ELF-1 (cell line): Measurements from ENCODE around the gene ADARB1.
A peak's percentile ranks its signal among the peaks of the same experiment; 100 is the strongest.

Experiments
- DNase-seq: peaks from one replicate; pipeline ENCODE4 v3.0.0-alpha.2; 2016; ENCODE audit warnings: low read depth, low spot score

Gene ADARB1

DNA sequence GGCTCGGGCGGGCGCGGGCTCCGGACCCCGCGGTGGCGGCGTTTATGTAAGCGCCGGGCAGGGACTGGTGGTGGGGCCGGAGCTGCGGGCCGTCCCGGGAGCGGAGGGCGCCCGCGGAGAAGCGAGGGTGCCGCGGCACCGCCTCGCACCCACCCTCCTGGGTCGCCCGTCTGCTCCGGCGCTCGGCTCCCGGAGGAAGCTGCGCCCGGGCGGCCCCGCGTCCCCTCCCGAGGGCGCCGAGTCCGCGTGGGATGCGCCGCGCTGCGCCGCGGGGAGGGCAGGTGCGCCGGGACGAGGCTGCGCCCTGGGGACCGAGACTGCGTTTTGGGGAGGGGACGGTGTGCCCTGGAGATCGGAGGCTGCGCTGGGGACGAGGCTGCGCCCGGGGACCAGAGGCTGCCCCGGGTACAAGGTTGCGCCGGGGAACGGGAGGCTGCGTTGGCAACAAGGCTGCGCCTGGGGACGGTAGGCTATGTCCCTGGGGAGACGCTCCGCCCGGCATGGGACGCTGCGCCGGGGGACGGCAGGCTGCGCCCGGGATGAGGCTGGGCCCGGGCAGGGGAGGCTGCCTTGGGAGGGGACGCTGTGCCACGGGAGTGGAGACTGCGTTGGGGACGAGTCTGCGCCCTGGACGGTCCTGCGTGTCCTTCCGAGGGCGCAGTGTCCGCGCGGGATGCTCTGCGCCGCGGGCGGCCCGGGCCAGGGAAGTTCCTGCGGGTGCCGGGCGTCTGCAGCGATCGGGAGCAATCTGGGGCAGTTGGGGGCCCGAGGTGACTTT, 627 bp downstream of the ADARB1 start:
- peak; percentile 59 for DNase-seq

DNA sequence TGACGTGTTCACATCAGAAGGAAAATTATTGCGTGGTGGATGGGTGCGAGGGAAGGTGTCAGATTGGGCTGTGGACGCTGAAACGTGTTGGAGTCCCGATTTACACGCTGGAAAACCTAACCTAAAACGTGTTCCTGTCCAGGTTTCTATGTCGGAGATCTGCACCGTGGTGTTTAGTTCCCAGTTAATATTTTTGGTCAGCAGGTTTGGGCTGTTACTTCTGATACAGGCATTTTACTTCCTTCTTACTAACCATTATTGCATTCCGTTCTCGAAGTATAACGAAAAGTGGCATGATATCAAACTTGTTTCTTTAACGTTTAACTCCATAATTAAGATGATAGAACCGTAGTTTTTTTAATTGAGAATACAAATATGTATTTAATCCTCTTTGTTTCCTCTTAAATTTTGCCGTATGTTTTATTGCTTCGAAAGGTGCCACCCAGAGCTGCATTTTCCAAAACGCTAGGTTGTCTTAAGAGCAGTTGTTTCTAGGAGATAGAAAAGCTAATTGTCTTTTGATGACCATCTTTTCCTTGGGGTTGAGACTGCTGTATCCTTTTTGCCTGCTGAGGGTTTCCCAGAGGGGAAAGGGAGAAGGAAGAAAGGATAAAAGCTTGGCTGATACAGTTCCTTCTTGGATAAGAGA, 1.3 kb downstream of the ADARB1 start:
- no peak for DNase-seq

DNA sequence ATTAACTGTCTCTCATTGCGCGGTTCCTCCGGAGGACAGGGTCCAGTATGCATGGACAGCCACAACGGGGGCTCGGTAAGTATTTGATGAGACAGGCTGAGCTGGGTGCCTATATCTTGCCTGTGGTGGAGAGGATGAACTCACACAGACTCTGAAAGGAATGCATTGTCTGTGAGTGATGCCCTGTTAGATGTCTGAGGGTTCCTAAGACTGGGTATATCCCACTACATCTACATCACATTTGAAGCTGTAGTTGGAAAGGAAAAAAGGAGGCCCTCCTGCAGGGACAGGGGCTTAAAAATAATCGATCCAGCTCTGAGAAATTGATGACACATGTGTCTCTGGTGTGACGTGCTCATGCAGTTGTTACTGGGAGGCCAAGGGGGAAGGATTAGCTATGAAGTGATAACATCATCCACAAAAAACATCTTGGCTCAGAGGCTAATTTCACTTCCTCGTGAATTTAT, 1.9 kb downstream of the ADARB1 start:
- DNase-seq: no peak

DNA sequence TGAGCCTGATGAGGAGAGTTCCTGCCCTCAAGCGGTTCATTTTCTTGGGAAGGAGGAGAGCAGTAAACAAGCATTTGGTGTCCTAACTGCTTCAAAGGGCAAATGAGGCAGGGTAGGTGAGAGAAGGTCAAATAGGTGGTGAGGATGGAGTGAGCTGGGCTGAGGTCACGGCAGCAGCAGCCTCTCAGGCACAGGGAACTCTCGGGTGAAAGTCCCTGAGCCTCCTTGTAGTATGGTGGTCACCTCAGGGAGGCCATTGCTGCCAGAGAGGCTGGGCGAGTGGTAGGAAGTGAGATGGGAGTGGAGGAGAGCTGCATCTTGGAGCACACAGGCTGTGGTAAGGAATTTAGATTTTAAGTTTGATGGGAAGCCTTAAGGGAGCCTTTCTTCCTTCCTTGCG, 4.0 kb downstream of the ADARB1 start:
- DNase-seq: no peak

DNA sequence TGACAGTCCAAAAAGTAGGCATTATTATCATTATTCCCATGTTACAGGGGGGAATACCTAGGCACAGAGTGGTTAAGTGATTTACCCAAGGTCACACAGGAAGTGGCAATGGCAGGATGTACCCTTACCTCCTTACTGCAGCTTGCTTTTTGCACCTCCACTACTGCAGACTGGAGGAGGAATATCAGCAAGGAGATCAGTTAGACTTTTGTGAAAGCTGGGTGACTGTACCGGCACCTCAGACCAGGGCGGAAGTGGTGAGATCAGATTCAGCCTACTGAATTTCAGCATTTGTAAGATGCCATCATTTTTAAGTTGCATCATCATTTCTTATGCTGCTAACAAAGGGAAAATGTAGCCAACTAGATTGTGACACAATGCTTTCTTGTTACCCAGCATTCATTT, 4.5 kb downstream of the ADARB1 start:
- no peak for DNase-seq

DNA sequence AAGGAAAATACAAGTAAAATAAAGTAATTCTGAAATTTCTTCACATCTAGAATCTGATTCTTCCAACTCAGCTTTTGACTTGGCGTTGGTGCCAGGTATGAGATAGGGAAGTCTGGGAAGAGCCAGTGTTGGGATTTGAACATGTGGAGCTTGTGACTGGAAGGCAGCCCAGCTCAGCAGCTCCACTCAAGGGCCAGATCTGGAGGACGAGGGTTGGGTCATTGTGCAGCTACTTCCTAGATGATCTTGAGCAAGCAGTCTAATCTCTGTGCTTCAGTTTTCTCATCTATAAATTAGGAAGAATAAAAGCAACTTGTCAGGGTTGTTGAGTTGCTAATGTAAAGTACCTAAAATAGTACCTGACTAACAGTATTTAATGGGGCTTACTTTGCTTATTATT, 5.0 kb downstream of the ADARB1 start:
- no peak for DNase-seq

DNA sequence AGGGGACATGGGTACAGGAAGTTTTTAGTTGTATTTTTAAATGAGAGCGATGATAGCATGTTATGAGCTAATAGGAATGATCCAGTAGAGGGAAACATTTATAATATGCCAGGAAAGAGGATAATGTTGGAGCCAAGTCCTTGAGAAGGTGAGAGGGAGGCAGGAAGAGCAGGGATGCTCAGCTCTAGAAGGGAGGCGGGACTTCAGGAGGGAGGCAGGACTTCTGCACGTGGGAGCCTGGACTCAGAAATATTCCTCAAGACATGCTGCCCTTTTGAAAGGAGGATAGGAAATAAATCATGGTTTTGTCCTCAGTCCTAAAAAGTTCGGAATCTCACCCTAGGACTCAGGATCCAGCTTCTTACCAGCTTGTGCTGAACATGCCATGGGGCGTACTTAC, 5.9 kb downstream of the ADARB1 start:
- no peak for DNase-seq

DNA sequence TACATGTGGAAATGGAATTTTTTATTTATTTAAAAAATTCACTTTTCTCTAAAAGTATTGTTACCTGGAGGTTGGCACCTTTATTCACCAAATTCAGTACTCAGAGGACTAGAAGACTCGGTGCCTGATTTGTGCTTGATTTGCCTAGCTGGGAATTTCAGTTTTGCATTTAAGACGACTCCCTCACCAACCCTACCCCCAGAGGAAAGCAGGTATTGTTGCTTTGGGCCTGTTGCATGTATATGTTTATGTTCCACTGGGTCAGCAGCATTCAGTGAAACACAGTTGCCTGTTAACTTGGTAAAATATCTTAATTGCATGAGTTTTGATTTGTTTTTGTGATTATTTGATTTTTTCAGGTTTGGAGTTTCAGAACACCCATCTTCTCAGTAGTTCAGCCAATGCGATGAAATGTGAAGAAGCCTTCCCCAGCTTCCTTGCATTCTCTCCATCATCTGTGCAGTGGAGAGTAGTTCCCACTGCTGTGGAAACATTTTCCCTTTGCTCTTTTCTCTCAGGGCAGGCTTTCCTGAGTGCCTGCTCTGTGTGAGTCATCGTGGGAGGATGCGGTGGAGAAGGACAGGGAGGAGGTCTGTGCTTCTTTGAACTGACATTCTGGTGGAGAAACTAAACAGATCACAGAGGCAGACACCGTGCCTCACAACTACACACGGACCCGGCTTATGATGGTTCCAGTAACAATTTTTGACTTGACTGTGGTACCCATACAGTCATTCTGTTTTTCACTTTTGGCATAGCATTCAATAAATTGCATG, 6.4 kb downstream of the ADARB1 start:
- no peak for DNase-seq

DNA sequence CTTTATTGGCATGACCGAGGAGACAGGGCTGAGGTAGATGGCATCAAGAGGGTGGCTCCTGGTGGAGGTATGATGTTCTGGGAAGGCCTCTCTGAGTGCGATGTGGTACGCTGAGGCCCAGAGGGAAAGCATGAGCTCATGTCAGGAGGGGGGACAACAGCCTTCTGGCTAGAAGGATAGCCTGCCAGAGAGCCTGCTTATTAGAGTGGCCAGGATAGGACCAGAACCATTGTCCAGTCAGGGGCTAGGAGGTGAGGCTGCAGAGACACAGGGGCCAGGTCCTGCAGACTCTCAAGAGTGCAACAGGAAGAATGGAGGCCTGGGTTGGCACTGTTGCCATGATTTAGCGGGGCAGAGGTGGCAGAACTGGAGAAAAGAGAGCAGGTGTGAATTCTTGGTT, 7.3 kb downstream of the ADARB1 start:
- DNase-seq: no peak

DNA sequence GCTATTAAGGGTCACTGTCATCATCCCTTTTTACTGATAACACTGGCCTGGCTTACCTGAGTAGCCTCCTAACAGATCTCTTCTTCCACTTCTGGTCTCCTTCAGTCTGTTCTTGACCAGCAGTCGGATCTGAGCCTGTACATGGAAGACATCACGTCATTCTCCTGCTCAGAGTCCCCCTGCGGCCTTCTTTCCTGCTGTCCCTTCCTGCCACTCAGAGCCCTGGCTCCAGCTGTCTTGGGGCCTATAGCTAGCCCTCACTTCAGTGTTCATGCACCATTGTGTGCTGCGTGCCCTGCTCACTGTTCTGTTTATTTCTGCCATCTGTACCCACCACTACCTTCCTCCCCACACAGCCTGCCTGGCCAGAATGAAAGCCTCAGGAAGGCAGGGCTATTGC, 8.4 kb downstream of the ADARB1 start:
- no peak for DNase-seq

DNA sequence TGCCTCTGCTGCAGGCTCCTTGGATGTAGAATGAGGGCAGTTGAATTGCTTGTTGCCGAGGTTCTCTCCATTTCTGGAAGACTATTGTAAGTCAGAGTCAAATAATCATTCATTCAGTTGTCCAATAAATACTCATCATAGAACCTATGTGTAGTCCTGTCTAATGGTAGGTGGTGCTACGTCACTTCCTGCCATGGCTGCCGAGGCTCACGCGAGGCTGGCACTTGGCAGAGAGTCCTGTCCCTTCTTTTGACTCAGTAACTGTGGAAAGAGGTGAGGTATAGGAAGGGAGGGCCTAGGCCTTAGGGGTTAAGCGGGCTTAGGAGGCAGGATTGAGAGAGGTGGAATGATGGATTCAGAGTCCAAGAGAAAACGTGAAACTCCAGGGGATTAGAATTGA, 9.7 kb downstream of the ADARB1 start:
- no peak for DNase-seq

DNA sequence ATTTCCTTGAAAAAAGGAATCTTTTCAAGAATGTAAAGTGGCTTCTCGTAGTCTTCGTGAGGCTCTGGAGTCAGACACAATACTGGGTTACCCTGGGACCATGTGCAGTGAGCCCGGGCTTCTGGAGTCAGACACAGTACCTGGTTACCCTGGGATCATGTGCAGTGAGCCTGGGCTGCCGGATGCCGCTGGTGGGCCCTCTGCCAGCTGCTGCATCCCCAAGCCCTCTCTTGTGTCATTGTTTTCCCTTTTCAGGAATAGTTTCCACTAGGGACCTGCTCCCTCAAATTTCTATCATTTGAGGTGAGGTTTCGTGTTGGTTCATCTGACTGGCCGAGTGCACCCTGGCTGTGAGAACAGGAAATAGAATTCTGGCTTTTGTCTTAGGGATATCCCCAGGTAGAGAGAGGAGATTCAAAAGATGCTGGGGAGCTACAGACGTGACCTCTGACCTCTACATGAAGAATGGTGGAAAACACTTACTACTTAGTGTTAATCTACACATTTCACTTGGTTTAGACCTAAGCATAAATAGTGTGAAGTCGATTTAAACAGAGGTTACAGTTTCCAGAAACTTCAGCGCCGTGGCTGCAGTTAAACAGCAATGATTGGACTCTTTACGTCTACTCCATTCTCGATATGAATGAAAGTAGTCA, 10.6 kb downstream of the ADARB1 start:
- DNase-seq: no peak

DNA sequence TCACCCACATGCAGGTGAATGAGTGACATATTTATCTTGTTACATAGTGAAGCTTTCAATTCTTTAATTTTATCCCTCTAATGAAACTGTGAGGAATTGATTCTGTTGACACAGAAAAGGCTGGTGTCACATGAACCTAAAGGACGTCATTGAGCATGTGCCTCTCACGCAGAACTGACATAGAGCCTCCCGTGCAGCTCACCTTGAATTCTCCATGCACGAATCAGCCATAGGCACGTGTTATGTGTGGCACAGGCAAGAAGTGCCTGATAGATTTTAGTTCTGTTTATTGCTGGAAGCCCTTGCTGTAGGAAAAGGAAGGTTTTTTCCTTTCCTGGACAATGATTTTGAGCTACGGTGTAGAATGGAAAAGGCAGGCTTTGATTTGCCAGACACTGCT, 11.3 kb downstream of the ADARB1 start:
- no peak for DNase-seq

DNA sequence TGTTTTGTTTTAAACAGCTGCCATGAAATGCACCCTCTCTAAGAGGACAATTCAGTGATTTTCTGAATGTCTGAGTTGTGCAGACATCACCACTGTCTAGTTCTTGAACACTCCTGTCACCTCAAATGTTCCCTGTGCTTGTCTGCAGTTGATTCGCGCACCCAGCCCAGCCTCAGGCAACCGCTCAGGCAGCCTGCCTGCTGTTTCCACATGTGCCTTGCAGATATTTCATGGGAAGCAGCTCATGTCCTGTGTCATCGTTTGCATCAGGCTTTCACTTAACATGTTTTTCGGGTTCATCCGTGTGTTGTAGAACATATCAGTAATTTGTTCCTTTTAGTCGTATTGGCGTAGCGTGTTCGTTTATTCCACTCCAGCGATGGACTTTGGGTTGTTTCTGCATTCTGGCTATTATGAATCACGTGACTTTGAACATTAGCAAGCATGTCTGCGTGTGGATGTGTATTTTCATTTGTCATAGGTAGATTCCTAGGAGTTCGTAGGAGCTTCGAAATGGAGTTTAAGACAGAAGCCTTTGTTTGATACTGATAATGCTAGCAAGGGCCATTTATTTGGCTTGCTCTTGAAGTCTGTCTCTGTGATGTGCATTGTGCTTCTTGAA, 12.1 kb downstream of the ADARB1 start:
- no peak for DNase-seq

DNA sequence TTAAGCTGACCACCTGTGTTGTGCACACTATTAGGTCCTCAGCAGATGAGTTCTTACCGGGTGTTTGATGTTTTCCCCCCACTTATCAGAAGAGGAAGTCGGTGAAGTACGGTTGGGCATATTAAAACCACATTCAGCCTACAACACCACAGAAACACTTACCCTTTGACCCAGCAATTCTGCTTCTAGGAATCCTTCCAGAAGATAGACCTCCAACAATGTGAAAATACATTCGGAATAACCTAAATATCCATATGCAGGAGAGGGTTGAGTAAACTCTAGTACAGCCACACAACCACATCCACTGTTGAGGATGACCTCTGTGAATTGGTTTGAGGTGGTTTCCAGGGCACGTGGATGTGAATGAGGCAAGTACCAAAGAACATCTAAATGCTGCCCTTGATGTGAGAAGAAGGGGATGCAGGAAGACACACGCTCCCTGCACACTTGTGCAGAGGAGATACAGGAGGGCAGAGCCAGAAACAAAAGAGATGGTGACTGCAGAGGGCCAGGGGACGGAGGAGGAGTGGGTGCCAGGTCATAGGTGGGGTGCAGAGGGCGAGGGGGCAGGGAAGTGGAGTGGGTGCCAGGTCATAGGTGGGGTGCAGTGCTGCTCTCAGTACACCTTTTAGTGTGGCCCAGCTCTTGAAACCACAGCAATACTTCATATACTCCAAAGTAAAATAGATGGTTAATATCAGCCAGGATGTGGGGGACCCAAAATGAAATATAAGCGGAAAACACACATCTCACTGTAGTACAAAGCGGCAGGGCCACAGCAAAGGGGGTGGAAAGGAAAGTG, 12.8 kb downstream of the ADARB1 start:
- no peak for DNase-seq

DNA sequence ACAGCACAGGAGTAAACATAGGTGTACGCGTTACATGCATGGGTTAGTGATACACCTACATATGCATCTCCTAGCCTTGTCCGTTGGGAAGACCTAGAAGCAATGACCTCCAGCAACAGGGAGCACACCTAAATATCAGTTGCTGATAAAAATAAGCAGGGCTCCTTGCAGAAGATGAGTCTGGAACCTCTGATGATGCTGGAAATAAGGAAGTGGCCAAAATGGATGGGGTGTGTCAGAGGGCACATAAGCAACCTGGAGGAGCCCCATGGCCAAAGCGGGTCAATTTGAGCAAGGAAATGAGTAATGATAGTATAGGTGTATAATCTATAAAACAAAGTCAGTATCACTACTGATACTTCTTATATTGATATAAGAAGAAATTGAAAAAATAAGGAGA, 13.7 kb downstream of the ADARB1 start:
- no peak for DNase-seq

DNA sequence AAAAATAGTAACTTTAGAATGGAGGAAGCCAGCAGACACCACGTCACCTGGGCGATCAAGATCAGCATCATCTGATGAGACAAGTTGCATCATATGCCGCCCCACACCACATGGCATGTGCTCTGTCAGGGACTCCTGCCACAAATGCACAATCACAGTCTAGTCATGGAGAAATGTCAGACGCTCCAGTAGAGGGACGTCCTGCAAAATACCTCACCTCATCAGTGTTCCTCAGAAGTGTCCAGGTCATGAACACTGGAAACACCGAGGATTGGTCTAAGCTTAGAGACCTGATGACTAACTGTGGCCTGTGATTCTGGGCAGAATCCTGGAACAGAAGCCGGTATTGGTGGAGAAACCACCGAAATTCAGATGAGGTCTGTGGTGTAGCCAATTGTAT, 14.3 kb downstream of the ADARB1 start:
- no peak for DNase-seq

DNA sequence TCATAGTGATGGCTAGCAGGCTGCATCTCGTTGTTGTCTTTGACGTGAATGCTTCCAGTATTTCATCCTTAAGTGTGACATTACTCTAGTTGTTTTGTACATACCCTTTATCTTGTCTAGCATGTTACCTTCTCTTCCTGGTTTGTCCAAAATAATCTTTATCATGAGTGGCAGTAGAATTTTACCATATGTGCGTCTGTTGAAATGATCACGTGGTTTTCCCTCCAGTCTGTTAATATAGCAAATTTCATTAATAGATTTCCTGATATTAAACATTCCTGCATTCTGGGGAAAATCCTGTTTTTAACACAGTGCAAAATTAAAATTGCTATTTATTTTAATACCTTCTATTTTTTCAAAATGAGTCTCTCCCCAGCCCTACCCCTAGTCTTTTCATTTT, 15.6 kb downstream of the ADARB1 start:
- DNase-seq: no peak

DNA sequence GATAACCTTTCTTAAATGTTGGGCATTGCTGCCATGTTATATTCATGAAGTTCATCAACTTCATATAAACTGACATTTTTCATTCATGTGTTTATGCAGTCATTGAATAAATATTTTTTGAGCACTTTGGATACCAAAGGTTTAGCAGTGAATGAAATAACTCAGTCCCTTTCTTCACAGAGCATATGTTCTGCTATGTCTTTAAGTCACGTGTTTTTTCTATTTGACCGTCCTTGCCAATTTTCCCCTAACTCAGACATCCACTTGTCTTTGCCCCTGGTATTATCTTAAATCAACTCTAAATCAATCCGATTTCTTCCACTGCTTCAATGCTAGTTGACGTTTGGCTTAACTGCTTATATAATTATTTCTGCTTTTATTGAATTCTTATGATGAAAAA, 16.6 kb downstream of the ADARB1 start:
- no peak for DNase-seq

DNA sequence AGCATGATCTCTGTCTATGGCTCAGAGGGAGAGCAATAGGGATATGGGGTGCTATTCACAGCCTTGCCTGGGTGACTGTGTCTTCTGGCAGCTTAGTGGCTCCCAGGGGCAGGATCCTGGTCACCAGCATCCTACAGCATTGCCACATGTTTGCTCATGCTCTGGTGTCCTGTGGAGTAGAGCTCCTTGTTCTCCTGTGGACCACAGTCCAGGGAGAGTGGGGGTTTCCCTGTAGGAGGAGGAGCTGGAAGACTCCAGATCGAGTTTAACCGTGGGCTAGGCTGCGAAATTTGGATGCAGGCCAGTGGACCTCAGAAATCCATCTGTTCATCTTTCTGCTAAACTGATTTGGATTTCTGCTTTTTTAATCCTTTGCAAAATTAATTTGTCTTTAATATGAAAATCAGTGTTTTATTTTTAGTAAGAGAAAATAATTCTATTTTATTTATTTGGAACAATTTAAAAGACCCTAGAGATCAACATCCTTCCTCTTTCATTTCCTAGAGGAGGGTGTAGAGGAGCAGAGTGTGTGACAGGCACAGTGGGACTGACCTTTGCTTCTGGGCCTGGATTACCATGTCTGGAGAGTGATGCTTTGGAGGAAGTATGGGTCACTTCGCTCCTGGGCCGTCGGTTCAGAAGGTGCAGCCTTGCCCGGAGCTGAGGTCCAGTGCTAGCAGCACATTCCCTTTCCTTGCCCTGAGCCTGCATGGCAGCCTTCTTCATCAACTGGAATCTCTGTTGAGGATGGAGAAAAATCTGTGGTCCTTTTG, 17.4 kb downstream of the ADARB1 start:
- no peak for DNase-seq
